ENCODE data around the gene CD19. TPM values are rescaled to one million over a fixed set of nuclear protein-coding genes. Genes with fewer than 3 reads are reported as not detected.
"Not testable (repeated sequence)": the region's sequence is repeated elsewhere in the genome, so short reads cannot be mapped to it uniquely, and the experiment has no call there.

CD19 gene
- total and polyA plus RNA-seq, 3 donors from 2014 or later: 2.0 to 7.7 (median 4.3) TPM

DNA sequence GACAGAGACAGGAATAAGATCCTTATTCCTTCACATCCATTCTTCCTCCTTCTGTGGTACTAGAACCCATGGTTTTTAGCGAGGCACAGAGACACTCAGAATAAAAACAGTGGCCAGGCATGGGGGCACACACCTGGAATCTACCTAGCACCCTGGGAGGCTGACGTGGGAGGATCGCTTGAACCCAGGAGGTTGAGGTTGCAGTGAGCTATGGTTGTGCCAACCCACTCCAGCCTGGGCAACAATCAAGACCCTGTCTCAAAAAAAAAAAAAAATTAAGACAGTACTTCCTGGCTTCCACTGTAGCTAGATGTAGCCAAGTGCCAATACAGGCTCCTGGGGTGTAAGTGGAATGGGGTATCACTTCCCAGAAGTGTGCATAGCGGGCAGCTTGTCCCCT, 35.4 kb downstream of the CD19 start:
- DNase-seq: no peak
- H3K27ac ChIP-seq: no peak overlapping the region
- 95 to 98% methylated on average over 4 of the region's 4 CpGs for WGBS, 2 donors
- no peaks in the 10 kb centered on the region for H3K9me3 ChIP-seq
- H3K27me3 ChIP-seq: no peaks in the 10 kb centered on the region
- TF ChIP-seq POLR2A (IDR thresholded peaks at IDR 0.05): no peak
- TF ChIP-seq, protein P1, sequence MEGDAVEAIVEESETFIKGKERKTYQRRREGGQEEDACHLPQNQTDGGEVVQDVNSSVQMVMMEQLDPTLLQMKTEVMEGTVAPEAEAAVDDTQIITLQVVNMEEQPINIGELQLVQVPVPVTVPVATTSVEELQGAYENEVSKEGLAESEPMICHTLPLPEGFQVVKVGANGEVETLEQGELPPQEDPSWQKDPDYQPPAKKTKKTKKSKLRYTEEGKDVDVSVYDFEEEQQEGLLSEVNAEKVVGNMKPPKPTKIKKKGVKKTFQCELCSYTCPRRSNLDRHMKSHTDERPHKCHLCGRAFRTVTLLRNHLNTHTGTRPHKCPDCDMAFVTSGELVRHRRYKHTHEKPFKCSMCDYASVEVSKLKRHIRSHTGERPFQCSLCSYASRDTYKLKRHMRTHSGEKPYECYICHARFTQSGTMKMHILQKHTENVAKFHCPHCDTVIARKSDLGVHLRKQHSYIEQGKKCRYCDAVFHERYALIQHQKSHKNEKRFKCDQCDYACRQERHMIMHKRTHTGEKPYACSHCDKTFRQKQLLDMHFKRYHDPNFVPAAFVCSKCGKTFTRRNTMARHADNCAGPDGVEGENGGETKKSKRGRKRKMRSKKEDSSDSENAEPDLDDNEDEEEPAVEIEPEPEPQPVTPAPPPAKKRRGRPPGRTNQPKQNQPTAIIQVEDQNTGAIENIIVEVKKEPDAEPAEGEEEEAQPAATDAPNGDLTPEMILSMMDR (IDR thresholded peaks at IDR 0.05): no peak
- no peaks in the 10 kb centered on the region for H3K4me1 ChIP-seq
- H3K4me3 ChIP-seq: no peak overlapping the region
- intact Hi-C loops (cut with DNase I; ENCODE audit: low total_unique reads): no loop called here
- peaks cover 3% of the 10 kb centered on the region for H3K36me3 ChIP-seq (ENCODE audit: low read depth, missing control alignments)

DNA sequence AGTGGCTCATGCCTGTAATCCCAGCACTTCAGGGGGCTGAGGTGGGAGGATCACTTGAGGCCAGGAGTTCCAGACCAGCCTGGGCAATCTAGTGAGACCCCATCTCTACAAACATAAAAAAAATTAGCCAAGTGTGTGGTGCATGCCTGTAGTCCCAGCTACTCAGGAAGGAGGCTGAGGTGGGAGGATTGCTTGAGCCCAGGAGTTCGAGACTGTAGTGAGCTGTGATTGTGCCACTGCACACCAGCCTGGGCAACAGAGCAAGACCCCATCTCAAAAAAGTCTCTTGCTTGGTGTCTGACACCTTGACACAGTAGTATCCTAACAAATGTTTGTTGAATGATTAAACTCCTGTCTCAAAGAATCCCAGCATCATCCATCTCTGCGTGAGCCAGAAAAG, 37.9 kb downstream of the CD19 start:
- H3K27ac ChIP-seq; H3K27me3 ChIP-seq; H3K4me1 ChIP-seq; H3K36me3 ChIP-seq (ENCODE audit: low read depth, missing control alignments); DNase-seq; H3K4me3 ChIP-seq; H3K9me3 ChIP-seq; intact Hi-C loops (cut with DNase I; ENCODE audit: low total_unique reads): not testable (repeated sequence)
- 82 to 100% methylated on average over 2 of the region's 2 CpGs for WGBS, 2 donors

DNA sequence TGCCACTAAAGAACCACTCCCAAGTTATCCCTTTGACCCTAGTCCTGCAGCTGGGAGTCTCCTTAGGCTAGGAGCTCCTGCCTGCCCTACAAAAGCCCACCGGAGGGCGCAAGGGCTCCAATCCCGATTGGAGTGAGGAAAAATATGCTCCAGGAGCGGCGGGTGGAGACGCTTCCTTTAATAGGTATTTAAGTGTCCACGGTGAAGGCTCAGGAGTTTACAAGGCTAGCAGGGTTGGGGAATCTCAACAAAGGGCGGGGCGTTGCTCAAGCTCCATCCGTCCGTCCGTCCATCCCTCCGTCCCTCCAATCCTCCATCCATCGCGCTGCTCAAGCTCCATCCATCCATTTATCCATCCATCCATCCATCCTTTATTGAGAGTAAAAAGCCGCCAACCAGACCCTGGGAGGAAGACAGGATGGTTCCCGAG, 42.3 kb downstream of the CD19 start:
- intact Hi-C loops (cut with DNase I; ENCODE audit: low total_unique reads): no loop called here
- WGBS, 2 donors: 0% methylated on average over 17 of the region's 17 CpGs

DNA sequence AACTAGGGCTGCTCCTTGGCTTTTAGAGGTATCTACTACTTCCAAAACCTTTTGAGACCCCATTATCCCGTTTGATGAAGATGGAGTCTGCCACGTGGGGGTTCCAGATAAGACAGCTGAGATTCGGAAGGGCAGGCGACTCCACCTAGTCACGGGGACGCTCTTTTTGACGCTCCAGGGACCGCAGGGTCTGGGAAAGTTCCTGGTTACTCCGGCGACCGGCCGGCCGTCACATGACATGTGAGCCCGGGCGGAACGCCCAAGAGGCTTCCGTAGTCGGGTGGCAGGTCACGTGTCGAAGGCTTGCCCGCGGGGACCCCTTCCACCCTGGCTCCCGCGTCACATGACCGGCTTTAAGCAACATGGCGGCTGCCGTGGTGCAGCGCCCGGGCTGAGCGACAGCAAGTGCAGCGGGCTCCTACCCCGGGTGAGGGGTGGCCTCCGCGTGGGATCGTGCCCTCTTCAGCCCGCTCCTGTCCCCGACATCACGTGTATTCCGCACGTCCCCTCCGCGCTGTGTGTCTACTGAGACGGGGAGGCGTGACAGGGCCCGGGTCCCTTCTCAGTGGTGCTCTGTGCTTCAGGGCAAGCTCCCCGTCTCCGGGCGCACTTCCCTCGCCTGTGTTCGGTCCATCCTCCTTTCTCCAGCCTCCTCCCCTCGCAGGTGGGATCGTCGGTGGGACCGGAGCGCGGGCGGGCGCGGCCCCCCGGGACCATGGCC, 42.8 kb downstream of the CD19 start, which contains the start of gene SPNS1:
TSS of gene SPNS1 (plus strand) at position 342 of the 721 bp plus-strand sequence. CDS start at position 716, 374 bp downstream.
- H3K27ac ChIP-seq: peak within 1 kb of the TSS; percentile 42 to 73
- 0% methylated on average over 2 to 58 of the region's 60 CpGs for WGBS, 2 donors
- peaks cover 14% of the 10 kb centered on the region for H3K4me1 ChIP-seq
- H3K27me3 ChIP-seq: no peaks in the 10 kb centered on the region
- H3K9me3 ChIP-seq: no peaks in the 10 kb centered on the region
- DNase-seq: peak; percentile 98
- H3K36me3 ChIP-seq (ENCODE audit: low read depth, missing control alignments): no peaks in the 10 kb centered on the region
- peak within 1 kb of the TSS; percentile 82 to 84 for H3K4me3 ChIP-seq
- no peak for TF ChIP-seq POLR2A (IDR thresholded peaks at IDR 0.05)
- TF ChIP-seq, protein P1 (IDR thresholded peaks at IDR 0.05): no peak
- intact Hi-C loops (cut with DNase I; ENCODE audit: low total_unique reads): no loop called here

More for the DNA sequence above, 42.3 kb downstream of the CD19 start:
- Histone ChIP-seq H3K4me3 (peak overlapping the region; percentile 82 to 84), H3K36me3 (ENCODE audit: low read depth, missing control alignments) (no peaks in the 10 kb centered on the region), H3K27me3 (no peaks in the 10 kb centered on the region), H3K27ac (peak overlapping the region; percentile 42 to 73), H3K4me1 (peaks cover 14% of the 10 kb centered on the region), H3K9me3 (no peaks in the 10 kb centered on the region)
- peak; percentile 77 for DNase-seq
- no peak for TF ChIP-seq POLR2A (IDR thresholded peaks at IDR 0.05)
- TF ChIP-seq, protein P1 (IDR thresholded peaks at IDR 0.05): peak; percentile 14 to 58 (median 45)

DNA sequence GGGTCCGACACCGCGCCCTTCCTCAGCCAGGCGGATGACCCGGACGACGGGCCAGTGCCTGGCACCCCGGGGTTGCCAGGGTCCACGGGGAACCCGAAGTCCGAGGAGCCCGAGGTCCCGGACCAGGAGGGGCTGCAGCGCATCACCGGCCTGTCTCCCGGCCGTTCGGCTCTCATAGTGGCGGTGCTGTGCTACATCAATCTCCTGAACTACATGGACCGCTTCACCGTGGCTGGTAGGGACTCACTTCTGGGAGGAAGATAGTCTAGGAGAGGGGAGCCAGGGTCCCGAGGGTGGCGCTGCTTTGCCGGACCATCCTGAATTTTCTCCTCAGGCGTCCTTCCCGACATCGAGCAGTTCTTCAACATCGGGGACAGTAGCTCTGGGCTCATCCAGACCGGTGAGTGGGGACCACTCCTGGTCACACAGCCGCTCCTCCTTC, 43.4 kb downstream of the CD19 start:
- H3K9me3 ChIP-seq: no peaks in the 10 kb centered on the region
- no peak for TF ChIP-seq POLR2A (IDR thresholded peaks at IDR 0.05)
- TF ChIP-seq, protein P1 (IDR thresholded peaks at IDR 0.05): no peak
- WGBS, 2 donors: 3 to 20% methylated on average over 9 to 30 of the region's 30 CpGs
- no peaks in the 10 kb centered on the region for H3K36me3 ChIP-seq (ENCODE audit: low read depth, missing control alignments)
- no peak for DNase-seq
- intact Hi-C loops (cut with DNase I; ENCODE audit: low total_unique reads): no loop called here
- peak overlapping the region; percentile 82 to 84 for H3K4me3 ChIP-seq
- H3K27ac ChIP-seq: peak overlapping the region in 1 of 2 donors; percentile 73
- H3K4me1 ChIP-seq: peaks cover 14% of the 10 kb centered on the region
- no peaks in the 10 kb centered on the region for H3K27me3 ChIP-seq
